ENCODE results near the gene CCDC92.

CCDC92 gene

DNA sequence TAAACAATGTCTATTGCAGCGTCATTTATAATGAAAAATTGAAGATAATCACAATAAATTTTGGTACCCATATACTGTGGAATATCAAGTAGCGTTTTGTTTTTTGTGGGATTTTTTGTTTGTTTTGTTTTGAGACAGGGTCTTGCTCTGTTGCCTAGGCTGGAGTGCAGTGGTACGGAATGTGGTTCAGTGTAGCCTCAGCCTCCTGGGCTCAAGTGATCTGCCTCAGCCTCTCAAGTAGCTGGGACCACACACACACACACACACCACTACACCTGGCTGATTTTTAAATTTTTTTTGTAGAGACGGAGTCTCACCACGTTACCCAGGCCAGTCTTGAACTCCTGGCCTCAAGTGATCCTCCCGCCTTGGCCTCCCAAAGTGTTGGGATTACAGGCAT is 6.9 kb upstream of the CCDC92 start:
- FAIRE-seq (no peak), DNase-seq (ENCODE audit: insufficient read length, low spot score) (no peak)

GRCh38 chr12:123976227-123976826 is 3.7 kb upstream of the CCDC92 start:
- DNase-seq (ENCODE audit: insufficient read length, low spot score) (no peak), FAIRE-seq (no peak)

GRCh38 chr12:123973552-123974341 is 1.1 kb upstream of the CCDC92 start:
- FAIRE-seq (no peak), DNase-seq (ENCODE audit: insufficient read length, low spot score) (no peak)

DNA sequence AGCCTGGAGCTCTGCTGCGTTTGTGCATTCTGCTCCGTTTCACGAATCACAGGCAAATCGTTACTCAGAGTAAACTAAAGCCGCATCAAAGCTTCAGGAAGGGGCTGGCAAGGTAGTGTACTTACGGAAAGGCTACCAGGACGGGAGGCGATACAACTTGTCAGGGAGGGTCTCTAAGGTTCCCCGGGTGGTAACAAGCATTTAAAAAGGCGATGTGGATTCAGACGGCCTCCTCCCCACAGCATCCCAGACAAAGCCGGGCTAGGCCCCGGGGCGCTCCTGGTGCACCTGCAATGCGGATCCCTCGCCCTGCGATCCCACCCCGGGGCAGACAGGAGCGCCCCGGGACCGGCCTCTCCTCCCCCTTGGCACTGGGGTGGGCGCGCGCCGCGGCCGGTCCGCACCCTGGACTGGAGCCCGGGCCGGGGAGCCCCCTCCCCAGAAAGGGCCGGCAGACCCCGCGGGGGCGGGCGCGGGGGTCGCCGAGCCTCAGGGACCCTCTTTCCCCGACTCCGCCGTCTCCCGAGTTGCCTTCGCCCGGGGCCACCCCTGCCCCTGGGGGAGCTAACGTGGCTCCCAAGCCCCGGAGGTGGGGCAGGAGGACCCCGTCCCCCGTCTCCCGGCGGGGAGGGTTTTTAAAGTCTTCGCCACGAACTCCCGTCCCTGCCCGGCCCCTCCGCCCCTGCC is 718 bp downstream of the CCDC92 start:
- no peak for FAIRE-seq
- no peak for DNase-seq (ENCODE audit: insufficient read length, low spot score)

GRCh38 chr12:123971449-123971769 is 1.2 kb downstream of the CCDC92 start:
- FAIRE-seq (peak; percentile 59), DNase-seq (ENCODE audit: insufficient read length, low spot score) (no peak)

GRCh38 chr12:123967121-123967586 is 5.5 kb downstream of the CCDC92 start:
- DNase-seq (ENCODE audit: insufficient read length, low spot score) (no peak), FAIRE-seq (no peak)

DNA sequence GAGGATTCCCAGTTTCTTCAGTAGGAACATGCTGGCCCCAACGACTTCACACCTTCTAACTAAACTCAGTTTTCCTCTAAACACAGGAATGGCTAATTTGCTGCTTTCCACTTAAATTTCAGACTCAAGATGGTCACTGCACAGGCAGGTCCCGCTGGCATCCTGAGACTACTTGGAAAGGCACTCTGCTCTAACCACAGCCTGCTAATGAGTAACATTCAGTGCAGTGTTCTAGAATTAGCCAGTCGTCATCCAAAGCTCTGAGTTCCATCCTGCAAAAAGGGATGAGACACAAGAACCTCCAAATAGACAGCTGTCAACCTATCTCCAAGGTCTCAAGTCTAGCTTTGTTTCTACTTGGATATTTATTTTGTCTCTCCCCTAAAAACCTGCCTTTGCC is 6.0 kb downstream of the CCDC92 start:
- FAIRE-seq (no peak), DNase-seq (ENCODE audit: insufficient read length, low spot score) (no peak)

DNA sequence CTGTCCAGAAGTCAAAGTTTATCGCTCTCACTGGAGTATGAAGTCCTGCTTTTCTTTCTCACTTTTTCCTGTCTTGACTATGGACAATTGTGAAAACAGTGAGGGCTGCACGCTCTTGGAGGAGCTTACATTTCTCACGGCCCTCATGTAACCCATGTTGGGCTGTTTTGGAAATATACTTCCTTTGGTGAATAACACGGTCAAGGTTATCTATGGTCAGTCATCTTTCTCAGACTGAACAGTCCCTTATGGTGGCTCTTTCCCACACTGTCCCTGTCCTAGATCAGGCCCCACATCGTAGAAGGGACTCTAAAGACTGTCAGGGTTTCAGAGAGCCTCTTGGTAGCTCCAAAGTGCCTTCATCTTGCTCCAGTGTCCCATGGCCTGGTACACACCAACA is 7.2 kb downstream of the CCDC92 start:
- FAIRE-seq (no peak), DNase-seq (ENCODE audit: insufficient read length, low spot score) (no peak)

DNA sequence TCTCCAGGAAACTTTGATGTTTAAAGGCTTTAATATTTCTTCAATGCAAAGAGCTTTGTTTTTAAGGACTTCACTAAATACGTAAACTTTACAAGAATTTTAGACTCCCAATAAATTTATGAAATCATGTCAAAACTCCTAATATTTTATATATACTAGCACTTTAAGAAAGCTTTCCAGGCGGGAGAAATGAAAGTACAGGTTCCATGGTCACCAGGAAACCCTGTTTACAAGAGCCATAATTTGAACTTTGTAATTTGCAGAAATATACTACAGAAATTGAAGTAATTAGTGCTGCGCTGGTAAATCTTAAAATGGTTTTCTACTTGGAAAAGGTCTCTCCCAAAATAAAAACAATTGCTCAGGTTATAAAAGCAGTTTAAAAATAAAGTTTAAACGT is 8.8 kb downstream of the CCDC92 start:
- FAIRE-seq: no peak
- no peak for DNase-seq (ENCODE audit: insufficient read length, low spot score)

DNA sequence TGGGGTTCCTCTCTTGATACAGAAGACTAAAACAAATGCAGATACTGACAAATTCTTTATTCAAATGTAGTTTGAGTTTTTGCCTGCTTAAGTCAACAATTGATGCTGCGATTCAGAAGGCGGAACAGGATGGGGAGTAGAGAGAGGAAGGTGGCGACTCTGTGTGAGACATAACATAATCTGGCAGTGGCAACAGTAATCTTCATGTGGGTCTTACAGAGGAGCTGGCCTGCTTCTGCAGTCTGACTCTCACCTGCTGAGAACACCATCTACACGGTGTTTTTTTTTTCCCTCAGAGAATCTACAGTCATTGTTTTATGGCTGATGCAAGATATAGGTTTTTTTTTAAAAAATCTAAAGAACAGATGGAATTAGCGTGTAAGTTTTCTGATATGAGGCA is 10.1 kb downstream of the CCDC92 start:
- DNase-seq (ENCODE audit: insufficient read length, low spot score): no peak
- FAIRE-seq: no peak

DNA sequence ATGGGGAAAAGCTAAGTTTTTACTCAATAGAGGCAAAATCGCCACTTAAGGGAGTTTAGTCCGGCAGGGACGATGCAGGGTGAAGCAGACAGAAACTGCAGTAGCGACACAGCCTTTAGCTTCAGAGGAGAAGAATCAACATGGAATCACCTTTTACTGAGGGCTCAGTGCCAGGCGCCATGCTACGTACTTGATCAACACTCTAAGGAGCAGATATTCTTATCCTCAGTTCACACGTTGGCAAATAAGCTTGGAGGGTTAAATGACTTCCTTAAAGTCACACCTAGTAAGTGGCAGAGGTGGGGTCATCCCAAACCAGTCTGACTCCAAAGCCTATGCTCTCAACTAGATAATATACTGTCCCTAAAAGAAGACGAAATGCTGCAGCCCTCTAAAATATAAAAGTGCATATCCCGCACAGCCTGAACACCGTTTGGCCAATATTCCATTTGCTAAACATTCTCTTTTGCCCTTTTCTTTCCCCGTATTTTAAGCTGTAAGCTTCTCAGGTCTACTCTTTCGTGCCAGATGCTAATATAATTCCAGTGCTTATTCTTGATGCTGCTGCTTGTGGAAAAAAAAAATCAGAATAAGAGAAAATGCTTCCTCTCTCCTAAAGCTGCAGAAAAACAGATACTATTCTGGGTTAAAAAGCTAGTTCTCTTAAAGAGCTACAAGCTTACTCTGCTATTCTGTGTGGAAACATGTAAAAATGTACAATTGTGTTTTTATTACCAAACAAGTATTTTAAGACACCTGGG is 10.9 kb downstream of the CCDC92 start:
- FAIRE-seq (no peak), DNase-seq (ENCODE audit: insufficient read length, low spot score) (no peak)

DNA sequence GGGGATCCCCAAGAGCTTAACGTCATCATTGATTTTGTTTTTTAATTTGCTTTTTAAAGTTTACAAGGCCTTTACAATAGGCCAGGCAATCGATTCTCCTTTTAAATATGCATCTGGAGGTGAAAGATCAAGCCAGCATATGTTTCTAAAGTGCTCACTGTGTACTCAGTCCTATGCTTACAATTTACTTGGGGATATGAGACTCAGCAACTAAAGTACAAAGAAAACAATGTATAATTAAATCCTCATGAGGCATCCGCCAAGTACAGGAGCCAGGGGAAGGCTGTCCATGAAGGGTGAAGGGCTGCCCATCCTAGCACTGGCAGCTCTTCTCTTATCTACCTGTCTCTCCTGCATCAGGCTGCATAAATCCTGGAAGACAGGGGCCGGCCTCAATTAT is 11.8 kb downstream of the CCDC92 start:
- FAIRE-seq: no peak
- no peak for DNase-seq (ENCODE audit: insufficient read length, low spot score)

DNA sequence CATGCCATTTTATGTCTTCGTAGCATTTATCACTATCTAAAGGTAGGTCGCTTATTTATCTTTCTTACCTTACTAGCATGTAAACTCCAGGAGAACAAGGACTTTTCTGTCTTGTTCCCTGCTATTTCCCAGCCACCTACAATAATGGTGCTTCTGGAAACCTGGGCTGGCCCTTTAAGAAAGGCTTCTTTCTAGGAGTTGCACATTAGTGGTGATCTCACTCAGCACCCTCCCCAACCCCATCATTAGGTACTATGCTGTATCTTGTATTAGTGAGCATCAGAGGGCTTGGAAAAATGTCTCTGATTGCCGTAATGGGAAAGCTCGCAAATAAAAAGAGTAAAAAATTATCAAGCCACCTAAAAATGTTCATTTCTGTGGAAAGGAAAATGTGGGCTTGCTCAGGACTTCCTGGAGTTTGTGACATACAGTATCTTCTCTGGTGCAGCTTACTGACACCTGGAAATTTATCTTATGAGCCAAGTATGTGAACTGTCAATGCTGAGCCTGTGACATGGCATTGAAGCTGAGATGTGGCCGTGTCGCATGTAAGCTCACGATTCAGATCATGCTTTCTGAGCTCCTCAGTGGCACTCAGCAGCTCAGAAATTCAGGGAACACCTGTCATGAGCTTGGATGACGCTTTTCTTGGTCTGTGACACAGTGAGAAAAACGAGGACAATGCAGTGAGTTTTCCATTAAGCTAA is 12.4 kb downstream of the CCDC92 start:
- FAIRE-seq (no peak), DNase-seq (ENCODE audit: insufficient read length, low spot score) (no peak)

DNA sequence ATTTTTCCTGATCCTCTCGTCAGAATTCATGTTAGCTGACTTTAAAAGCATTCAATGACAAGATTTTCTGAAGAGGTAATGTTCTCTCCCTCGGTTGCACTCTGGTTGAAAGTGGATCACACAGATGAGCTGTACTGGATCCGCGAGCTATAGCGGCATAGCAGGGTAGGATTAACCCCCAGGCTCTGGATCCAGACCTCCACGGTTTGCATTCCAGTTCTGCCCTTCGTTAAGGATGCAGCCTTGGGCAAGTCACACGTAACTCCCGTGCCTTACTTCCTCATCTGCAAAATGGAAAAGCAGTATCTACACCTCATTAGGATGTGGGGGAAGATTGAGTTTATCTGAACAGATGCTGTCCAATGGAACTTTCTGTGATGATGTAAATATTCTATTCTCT is 13.8 kb downstream of the CCDC92 start:
- no peak for FAIRE-seq
- no peak for DNase-seq (ENCODE audit: insufficient read length, low spot score)

GRCh38 chr12:123958462-123958861 is 14.2 kb downstream of the CCDC92 start:
- FAIRE-seq (no peak), DNase-seq (ENCODE audit: insufficient read length, low spot score) (no peak)

- DNase-seq (ENCODE audit: insufficient read length, low spot score) (no peak), FAIRE-seq (no peak)
Measured at GRCh38 chr12:123957196-123957595, 15.4 kb downstream of the CCDC92 start.

- no peak for DNase-seq (ENCODE audit: insufficient read length, low spot score)
- no peak for FAIRE-seq
Measured at GRCh38 chr12:123956249-123956648, 16.4 kb downstream of the CCDC92 start.

- FAIRE-seq (no peak), DNase-seq (ENCODE audit: insufficient read length, low spot score) (no peak)
Measured at GRCh38 chr12:123954647-123955350, 17.8 kb downstream of the CCDC92 start.

DNA sequence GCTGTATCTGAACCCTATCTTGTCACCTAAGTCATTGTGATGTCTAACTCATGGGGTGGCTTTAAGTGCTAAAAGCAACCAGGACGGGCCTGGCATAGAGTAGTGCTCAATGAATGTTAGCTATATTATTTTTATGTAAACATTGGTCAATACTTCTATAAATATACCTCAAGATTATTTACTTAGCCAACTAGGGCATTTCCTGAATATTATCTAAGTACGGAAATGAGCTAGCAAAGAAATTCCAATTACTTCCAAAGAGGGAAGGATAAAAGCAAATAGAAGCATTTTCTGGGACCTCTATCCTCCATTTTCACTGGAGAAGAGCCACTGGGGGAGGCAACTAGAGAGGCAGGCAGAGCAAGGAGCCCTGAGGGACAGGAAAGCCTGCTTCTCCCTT is 20.6 kb downstream of the CCDC92 start:
- DNase-seq (ENCODE audit: insufficient read length, low spot score): no peak
- no peak for FAIRE-seq

DNA sequence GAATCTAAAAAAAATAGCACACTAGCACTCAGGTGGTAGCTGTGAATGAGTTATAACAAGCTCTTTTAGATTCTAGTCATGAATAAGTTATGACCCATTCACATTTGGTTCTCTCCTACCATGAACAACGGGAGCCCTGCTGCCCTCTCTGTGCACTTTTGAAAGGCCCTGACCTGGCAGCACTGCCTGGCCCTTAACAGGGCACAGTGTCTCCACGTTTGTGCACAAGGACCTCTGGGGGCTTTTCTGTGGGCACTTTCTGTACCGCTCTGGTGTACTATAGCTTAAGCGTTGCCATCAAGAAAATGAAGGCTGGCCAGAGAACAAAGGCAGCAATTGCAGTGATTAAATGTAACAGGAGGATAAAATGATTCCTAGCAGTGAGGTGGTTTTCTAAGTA is 21.2 kb downstream of the CCDC92 start:
- FAIRE-seq: no peak
- DNase-seq (ENCODE audit: insufficient read length, low spot score): no peak
